ENCODE results near the gene GTF2H4.

GRCh38 chr6:30930506-30930905 lies 22.5 kb downstream of the GTF2H4 start:
- no peak for TF ChIP-seq CTCF (IDR thresholded peaks at IDR 0.05)
- no peak for TF ChIP-seq POLR2AphosphoS5 (IDR thresholded peaks at IDR 0.05)
- TF ChIP-seq POLR2A (IDR thresholded peaks at IDR 0.05), result no peak
